Measurements from ENCODE around the gene MAPKAP1.

- TF ChIP-seq CTCF (IDR thresholded peaks at IDR 0.05) (no peak), POLR2A (IDR thresholded peaks at IDR 0.05) (no peak)
These were observed 45.1 kb upstream of the MAPKAP1 start for GRCh38 chr9:125752070-125752628.
